Kidney (tissue), 14 donors: ENCODE data around the gene AJUBA. TPM values are rescaled to one million over a fixed set of nuclear protein-coding genes. Genes with fewer than 3 reads are reported as not detected.
"Not testable (repeated sequence)": the region's sequence is repeated elsewhere in the genome, so short reads cannot be mapped to it uniquely, and the experiment has no call there.

Source experiments
- DNase-seq, 5 donors: peaks; one replicate each; pipeline ENCODE4 v3.0.0-alpha.2; 2013 to 2020
- FAIRE-seq: peaks from 2 replicates; lab custom pipeline; 2012; peaks lifted over from hg19 to GRCh38; lab: Jason Lieb, UNC
- H3K27ac ChIP-seq, 2 donors: one replicate each; pipeline ENCODE4 v1.7.0; 2013; ENCODE audit warnings: low read depth in 2 of 2, low read length in 2 of 2, inconsistent platforms in 1 of 2
- H3K27me3 ChIP-seq: one replicate; pipeline ENCODE4 v1.7.1; 2013; ENCODE audit warnings: low read length, inconsistent platforms; ENCODE audit not compliant: control insufficient read depth, insufficient read depth
- H3K36me3 ChIP-seq, 3 donors: one replicate each; pipeline versions ENCODE4 v1.7.0 to v1.7.1; 2013; ENCODE audit warnings: low read length in 3 of 3, control low read depth in 1 of 3, inconsistent platforms in 1 of 3; ENCODE audit not compliant: insufficient read depth in 3 of 3, control insufficient read depth in 2 of 3
- H3K4me1 ChIP-seq, 3 donors: one replicate each; pipeline versions ENCODE4 v1.7.0 to v1.7.1; 2013; ENCODE audit warnings: low read length in 3 of 3, inconsistent platforms in 1 of 3, low read depth in 1 of 3; ENCODE audit not compliant: control insufficient read depth in 2 of 3, insufficient read depth in 2 of 3
- H3K4me3 ChIP-seq, 3 donors: one replicate each; pipeline versions ENCODE4 v1.7.0 to v1.8.1; 2013; ENCODE audit warnings: low read length in 3 of 3, control low read depth in 1 of 3, inconsistent platforms in 1 of 3
- H3K9ac ChIP-seq, 3 donors: one replicate each; pipeline versions ENCODE4 v1.7.0 to v1.7.1; 2013; ENCODE audit warnings: low read length in 3 of 3, control low read depth in 1 of 3, inconsistent platforms in 1 of 3
- H3K9me3 ChIP-seq, 3 donors: one replicate each; pipeline versions ENCODE4 v1.7.0 to v1.7.1; 2013; ENCODE audit warnings: low read length in 3 of 3, control low read depth in 1 of 3, inconsistent platforms in 1 of 3; ENCODE audit not compliant: control insufficient read depth in 2 of 3, insufficient read depth in 1 of 3
- CTCF ChIP-seq: IDR thresholded peaks from 3 replicates; pipeline ENCODE4 v1.5.1; 2012; ENCODE audit warnings: mild to moderate bottlenecking, moderate library complexity, borderline replicate concordance; ENCODE audit not compliant: insufficient read depth; ENCODE audit errors: extremely low read depth
- intact Hi-C: fragments of 100-400 bp; cut with DNase I; formaldehyde crosslinking; loops from one replicate; pipeline ENCODE4 v1.11.1; 2022
- polyA plus RNA-seq: library from polyadenylated mRNA; stranded (reverse); fragments of 350-450 nt; fragmentation: Illumina TruSeq; extraction: RNeasy Lipid Tissue Mini Kit (QIAGEN cat#74804); gene quantifications from one replicate; pipeline ENCODE4 v1.2.3, GENCODE V29; 2014; ENCODE audit warnings: low read depth, low replicate concordance; ENCODE audit not compliant: insufficient read depth
- total RNA-seq: library from RNA; stranded (reverse); fragmentation: NEBNext Ultra II Directional; extraction: Animal tissue kit (Norgen Biotek cat#: 25700); gene quantifications from one replicate; pipeline ENCODE4 v1.2.1, GENCODE V29; 2021
- donor health status: control.
- donor health status: control.
- donor health status: control.
- donor health status: control.
- donor health status: control.
- donor health status: DM: yes; HTN: yes; CAD: no.
- donor health status: Normal renal cell carcinoma (clear cell type).

AJUBA gene
- total and polyA plus RNA-seq, 2 donors from 2014 or later = 14.6 to 28.5 TPM

GRCh38 chr14:22966783-22967269, 15.5 kb downstream of the AJUBA start:
- H3K27ac ChIP-seq = no peak overlapping the region
- no peak overlapping the region for H3K4me3 ChIP-seq
- no peaks in the 10 kb centered on the region for H3K9me3 ChIP-seq
- no peaks in the 10 kb centered on the region for H3K27me3 ChIP-seq
- TF ChIP-seq CTCF = no peak
- FAIRE-seq = no peak
- no peaks in the 10 kb centered on the region for H3K4me1 ChIP-seq
- no peak for DNase-seq
- peaks cover 0 to under 1% (median 0%) of the 10 kb centered on the region in 3 donors for H3K36me3 ChIP-seq
- intact Hi-C loops = no loop called here
- no peak overlapping the region for H3K9ac ChIP-seq

DNA sequence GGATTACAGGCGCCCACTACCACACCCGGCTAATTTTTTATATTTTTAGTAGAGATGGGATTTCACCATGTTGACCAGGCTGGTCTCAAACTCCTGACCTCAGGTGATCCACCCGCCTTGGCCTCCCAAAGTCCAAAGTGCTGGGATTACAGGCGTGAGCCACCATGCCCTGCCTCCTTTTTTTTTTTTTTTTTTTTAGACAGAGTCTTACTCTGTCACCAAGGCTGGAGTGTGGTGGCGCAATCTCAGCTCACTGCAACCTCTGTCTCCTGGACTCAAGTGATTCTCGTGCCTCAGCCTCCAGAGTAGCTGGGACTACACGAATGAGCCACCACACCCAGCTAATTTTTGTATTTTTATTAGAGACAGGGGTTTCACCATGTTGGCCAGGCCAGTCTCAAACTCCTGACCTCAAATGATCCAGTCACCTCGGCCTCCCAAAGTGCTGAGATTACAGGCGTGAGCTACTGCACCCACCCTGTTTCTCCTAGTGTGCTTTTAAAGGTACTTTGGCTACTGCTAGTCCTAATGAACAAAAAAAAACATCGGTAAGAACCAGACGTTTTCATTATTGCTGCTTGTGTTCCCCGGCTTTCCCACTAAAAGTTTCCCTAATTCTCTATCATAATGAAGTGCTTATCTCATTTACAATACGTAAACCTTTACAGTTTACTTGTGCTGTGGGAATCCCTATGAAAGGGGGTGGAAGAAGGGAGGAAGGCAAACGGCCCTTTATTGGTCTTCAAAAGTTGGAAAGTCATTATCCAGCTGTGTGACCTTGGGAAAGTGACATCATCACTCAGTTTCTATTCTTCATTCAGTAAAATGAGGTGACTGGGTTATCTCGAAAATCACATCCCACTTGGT, 16.2 kb downstream of the AJUBA start:
- H3K9ac ChIP-seq, H3K4me3 ChIP-seq, H3K9me3 ChIP-seq, intact Hi-C loops, H3K4me1 ChIP-seq, H3K36me3 ChIP-seq, DNase-seq, H3K27ac ChIP-seq, FAIRE-seq, H3K27me3 ChIP-seq: not testable (repeated sequence)

DNA sequence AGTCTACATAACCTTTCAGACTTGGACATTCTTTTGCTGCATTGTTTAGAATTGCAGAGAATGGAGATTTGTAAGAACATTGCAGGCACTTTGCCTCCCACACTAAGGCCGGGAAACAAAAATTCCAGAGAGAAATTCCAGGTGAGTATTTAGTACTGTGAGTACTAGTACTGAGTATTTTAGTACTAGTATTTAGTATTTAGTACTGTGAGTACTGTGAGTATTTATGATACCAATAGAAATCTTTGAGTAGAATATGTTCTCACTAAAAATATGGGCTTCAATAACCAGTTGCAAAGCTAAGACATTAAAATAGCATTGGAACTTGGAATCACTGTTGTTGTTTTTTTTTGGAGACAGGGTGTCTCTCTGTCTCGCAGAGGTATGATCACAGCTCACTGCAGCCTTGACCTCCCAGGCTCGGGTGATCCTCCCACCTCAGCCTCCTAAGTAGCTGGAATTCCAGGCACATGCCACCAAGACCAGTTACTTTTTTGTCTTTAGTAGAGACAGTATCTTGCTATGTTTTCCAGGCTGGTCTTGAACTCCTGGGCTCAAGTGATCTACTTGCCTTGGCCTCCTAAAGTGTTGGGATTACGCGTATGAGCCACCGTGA, 20.2 kb downstream of the AJUBA start:
- no peak overlapping the region for H3K27ac ChIP-seq
- intact Hi-C loops = no loop called here
- H3K27me3 ChIP-seq = no peaks in the 10 kb centered on the region
- FAIRE-seq (no peak), DNase-seq (no peak)
- no peak overlapping the region for H3K4me3 ChIP-seq
- H3K9me3 ChIP-seq = no peaks in the 10 kb centered on the region
- H3K9ac ChIP-seq = no peak overlapping the region
- no peaks in the 10 kb centered on the region for H3K4me1 ChIP-seq
- no peaks in the 10 kb centered on the region for H3K36me3 ChIP-seq
- TF ChIP-seq CTCF = no peak
